ENCODE measurements around the gene CNR2. TPM values are rescaled to one million over a fixed set of nuclear protein-coding genes. Genes with fewer than 3 reads are reported as not detected.

The CNR2 gene
- total and polyA plus RNA-seq, 3 experiments from 2014 or later: 0.18 to 5.3 (median 0.20) TPM

GRCh38 chr1:23911921-23912320, 1.2 kb downstream of the CNR2 start:
- Histone ChIP-seq H3K4me1 (ENCODE audit: insufficient read depth, low read length) (peaks cover 62% of the 10 kb centered on the region), H3K27ac (ENCODE audit: low read depth, low read length) (no peak overlapping the region), H3K4me3 (ENCODE audit: low read length) (no peak overlapping the region), H3K27me3 (ENCODE audit: insufficient read depth, low read length, poor library complexity, severe bottlenecking) (no peaks in the 10 kb centered on the region), H3K9me3 (ENCODE audit: low read length) (no peaks in the 10 kb centered on the region), H3K36me3 (ENCODE audit: insufficient read depth, low read length) (no peaks in the 10 kb centered on the region)
- peaks cover 9% of the 10 kb centered on the region in 2 donors for H3K27me3 Mint-ChIP-seq
- H3K27ac Mint-ChIP-seq: peak overlapping the region in 7 of 8 donors; percentile 85 to 96 (median 92)
- H3K4me3 Mint-ChIP-seq: peak overlapping the region; percentile 70 to 95 (median 88)
- H3K36me3 Mint-ChIP-seq: no peaks in the 10 kb centered on the region
- no peaks in the 10 kb centered on the region for H3K9me3 Mint-ChIP-seq
- peaks cover 63 to 70% (median 64%) of the 10 kb centered on the region in 3 donors for H3K4me1 Mint-ChIP-seq
- POLR2A ChIA-PET: interaction anchor here (0.6 kb wide), 1 partner anchor 135 kb away, joined by 3 read pairs; no protein-coding TSS in a partner anchor
- no peak for DNase-seq
- CTCF ChIA-PET: interaction anchor here (1.1 kb wide), 1 partner anchor 43 kb away, joined by 3 read pairs; no protein-coding TSS in a partner anchor

GRCh38 chr1:23910553-23911246, 2.5 kb downstream of the CNR2 start:
- ChIA-PET CTCF (interaction anchor here (0.9 to 1.8 kb wide), 4 partner anchors 42 to 139 kb away, joined by 3 to 6 read pairs (median 3); partner anchors contain the start of gene HMGCL), POLR2A (interaction anchor here (0.7 kb wide), 1 partner anchor 89 kb away, joined by 12 read pairs; no protein-coding TSS in a partner anchor)
- peaks cover 62 to 74% (median 64%) of the 10 kb centered on the region in 3 donors for H3K4me1 Mint-ChIP-seq
- Histone ChIP-seq H3K4me1 (ENCODE audit: insufficient read depth, low read length) (peaks cover 62% of the 10 kb centered on the region), H3K4me3 (ENCODE audit: low read length) (no peak overlapping the region), H3K27me3 (ENCODE audit: insufficient read depth, low read length, poor library complexity, severe bottlenecking) (no peaks in the 10 kb centered on the region), H3K9me3 (ENCODE audit: low read length) (no peaks in the 10 kb centered on the region), H3K27ac (ENCODE audit: low read depth, low read length) (no peak overlapping the region), H3K36me3 (ENCODE audit: insufficient read depth, low read length) (no peaks in the 10 kb centered on the region)
- H3K4me3 Mint-ChIP-seq: peak overlapping the region; percentile 70 to 92 (median 88)
- H3K27ac Mint-ChIP-seq: peak overlapping the region; percentile 69 to 97 (median 92)
- peaks cover 9 to 14% of the 10 kb centered on the region in 2 donors for H3K27me3 Mint-ChIP-seq
- no peaks in the 10 kb centered on the region for H3K9me3 Mint-ChIP-seq
- peak in 1 of 5 donors; percentile 10 for DNase-seq
- H3K36me3 Mint-ChIP-seq: no peaks in the 10 kb centered on the region

- H3K36me3 Mint-ChIP-seq: no peaks in the 10 kb centered on the region
- no peaks in the 10 kb centered on the region for H3K36me3 ChIP-seq (ENCODE audit: insufficient read depth, low read length)
- H3K27me3 Mint-ChIP-seq: peaks cover 9 to 18% of the 10 kb centered on the region in 2 donors
- DNase-seq: peak in 1 of 5 donors; percentile 14
- no peaks in the 10 kb centered on the region for H3K9me3 Mint-ChIP-seq
- H3K27ac ChIP-seq (ENCODE audit: low read depth, low read length): no peak overlapping the region
- POLR2A ChIA-PET: no interaction called here
- CTCF ChIA-PET: interaction anchor here (0.9 to 1.8 kb wide), 3 partner anchors 85 to 138 kb away, joined by 3 to 6 read pairs (median 3); partner anchors contain the start of gene HMGCL
- peak overlapping the region; percentile 70 to 92 (median 88) for H3K4me3 Mint-ChIP-seq
- no peaks in the 10 kb centered on the region for H3K27me3 ChIP-seq (ENCODE audit: insufficient read depth, low read length, poor library complexity, severe bottlenecking)
- H3K4me3 ChIP-seq (ENCODE audit: low read length): no peak overlapping the region
- peaks cover 62% of the 10 kb centered on the region for H3K4me1 ChIP-seq (ENCODE audit: insufficient read depth, low read length)
- peaks cover 64 to 78% (median 65%) of the 10 kb centered on the region in 3 donors for H3K4me1 Mint-ChIP-seq
- peak overlapping the region in 7 of 8 donors; percentile 52 to 94 (median 91) for H3K27ac Mint-ChIP-seq
- no peaks in the 10 kb centered on the region for H3K9me3 ChIP-seq (ENCODE audit: low read length)
Observed at GRCh38 chr1:23910144-23910543, 3.0 kb downstream of the CNR2 start.

GRCh38 chr1:23909412-23909811, 3.8 kb downstream of the CNR2 start:
- Histone ChIP-seq H3K36me3 (ENCODE audit: insufficient read depth, low read length) (no peaks in the 10 kb centered on the region), H3K27me3 (ENCODE audit: insufficient read depth, low read length, poor library complexity, severe bottlenecking) (no peaks in the 10 kb centered on the region), H3K9me3 (ENCODE audit: low read length) (no peaks in the 10 kb centered on the region), H3K4me3 (ENCODE audit: low read length) (peak overlapping the region; percentile 36), H3K27ac (ENCODE audit: low read depth, low read length) (peak overlapping the region; percentile 38), H3K4me1 (ENCODE audit: insufficient read depth, low read length) (peaks cover 69% of the 10 kb centered on the region)
- Mint-ChIP-seq H3K4me1 (peaks cover 63 to 78% (median 64%) of the 10 kb centered on the region in 3 donors), H3K9me3 (no peaks in the 10 kb centered on the region), H3K36me3 (no peaks in the 10 kb centered on the region), H3K27me3 (peaks cover 12 to 23% of the 10 kb centered on the region in 2 donors), H3K27ac (peak overlapping the region; percentile 72 to 94 (median 88)), H3K4me3 (peak overlapping the region; percentile 59 to 92 (median 88))
- POLR2A ChIA-PET: no interaction called here
- CTCF ChIA-PET: interaction anchor here (0.6 to 1.8 kb wide), 4 partner anchors 15 to 137 kb away, joined by 3 to 6 read pairs (median 3); partner anchors contain the start of gene HMGCL
- DNase-seq: no peak

GRCh38 chr1:23908453-23909341, 4.5 kb downstream of the CNR2 start:
- Histone ChIP-seq H3K4me1 (ENCODE audit: insufficient read depth, low read length) (peaks cover 64% of the 10 kb centered on the region), H3K36me3 (ENCODE audit: insufficient read depth, low read length) (no peaks in the 10 kb centered on the region), H3K27ac (ENCODE audit: low read depth, low read length) (peak overlapping the region; percentile 38), H3K9me3 (ENCODE audit: low read length) (no peaks in the 10 kb centered on the region), H3K27me3 (ENCODE audit: insufficient read depth, low read length, poor library complexity, severe bottlenecking) (no peaks in the 10 kb centered on the region), H3K4me3 (ENCODE audit: low read length) (peak overlapping the region; percentile 36)
- peaks cover 59 to 74% (median 62%) of the 10 kb centered on the region in 3 donors for H3K4me1 Mint-ChIP-seq
- peak overlapping the region; percentile 59 to 92 (median 88) for H3K4me3 Mint-ChIP-seq
- H3K27ac Mint-ChIP-seq: peak overlapping the region; percentile 72 to 95 (median 88)
- no peaks in the 10 kb centered on the region for H3K36me3 Mint-ChIP-seq
- peaks cover 13 to 26% of the 10 kb centered on the region in 2 donors for H3K27me3 Mint-ChIP-seq
- POLR2A ChIA-PET: no interaction called here
- DNase-seq: peak in 3 of 5 donors; percentile 8 to 48 (median 22)
- CTCF ChIA-PET: interaction anchor here (0.6 to 1.8 kb wide), 2 partner anchors 14 to 137 kb away, joined by 3 to 6 read pairs; no protein-coding TSS in a partner anchor
- no peaks in the 10 kb centered on the region for H3K9me3 Mint-ChIP-seq

- Mint-ChIP-seq H3K9me3 (no peaks in the 10 kb centered on the region), H3K27ac (peak overlapping the region in 2 of 8 donors; percentile 32 to 52), H3K4me1 (peaks cover 43 to 54% (median 48%) of the 10 kb centered on the region in 3 donors), H3K4me3 (no peak overlapping the region), H3K36me3 (no peaks in the 10 kb centered on the region), H3K27me3 (peaks cover 15 to 31% of the 10 kb centered on the region in 2 donors)
- ChIA-PET POLR2A (no interaction called here), CTCF (interaction anchor here (1.0 kb wide), 1 partner anchor 941 kb away, joined by 4 read pairs; no protein-coding TSS in a partner anchor)
- Histone ChIP-seq H3K9me3 (ENCODE audit: low read length) (no peaks in the 10 kb centered on the region), H3K36me3 (ENCODE audit: insufficient read depth, low read length) (no peaks in the 10 kb centered on the region), H3K4me3 (ENCODE audit: low read length) (no peak overlapping the region), H3K4me1 (ENCODE audit: insufficient read depth, low read length) (peaks cover 44% of the 10 kb centered on the region), H3K27me3 (ENCODE audit: insufficient read depth, low read length, poor library complexity, severe bottlenecking) (no peaks in the 10 kb centered on the region), H3K27ac (ENCODE audit: low read depth, low read length) (no peak overlapping the region)
- no peak for DNase-seq
Observed at GRCh38 chr1:23906731-23907130, 6.4 kb downstream of the CNR2 start.

GRCh38 chr1:23905461-23906025, 7.6 kb downstream of the CNR2 start:
- POLR2A ChIA-PET: no interaction called here
- H3K36me3 ChIP-seq (ENCODE audit: insufficient read depth, low read length): no peaks in the 10 kb centered on the region
- no peak overlapping the region for H3K4me3 ChIP-seq (ENCODE audit: low read length)
- Mint-ChIP-seq H3K36me3 (no peaks in the 10 kb centered on the region), H3K27ac (peak overlapping the region in 4 of 8 donors; percentile 52 to 92 (median 66)), H3K9me3 (no peaks in the 10 kb centered on the region), H3K4me3 (peak overlapping the region in 2 of 7 donors; percentile 32 to 49), H3K27me3 (peaks cover 15 to 36% of the 10 kb centered on the region in 2 donors), H3K4me1 (peaks cover 31 to 42% (median 38%) of the 10 kb centered on the region in 3 donors)
- peaks cover 33% of the 10 kb centered on the region for H3K4me1 ChIP-seq (ENCODE audit: insufficient read depth, low read length)
- H3K27me3 ChIP-seq (ENCODE audit: insufficient read depth, low read length, poor library complexity, severe bottlenecking): no peaks in the 10 kb centered on the region
- no peak overlapping the region for H3K27ac ChIP-seq (ENCODE audit: low read depth, low read length)
- no peak for DNase-seq
- H3K9me3 ChIP-seq (ENCODE audit: low read length): no peaks in the 10 kb centered on the region
- CTCF ChIA-PET: no interaction called here

All from CD8-positive, alpha-beta memory T cell (primary cell).